ENCODE measurements around the gene MBD5.
A peak's percentile ranks its signal among the peaks of the same experiment; 100 is the strongest.
"Not testable (repeated sequence)": the region's sequence is repeated elsewhere in the genome, so short reads cannot be mapped to it uniquely, and the experiment has no call there.

MBD5 gene

DNA sequence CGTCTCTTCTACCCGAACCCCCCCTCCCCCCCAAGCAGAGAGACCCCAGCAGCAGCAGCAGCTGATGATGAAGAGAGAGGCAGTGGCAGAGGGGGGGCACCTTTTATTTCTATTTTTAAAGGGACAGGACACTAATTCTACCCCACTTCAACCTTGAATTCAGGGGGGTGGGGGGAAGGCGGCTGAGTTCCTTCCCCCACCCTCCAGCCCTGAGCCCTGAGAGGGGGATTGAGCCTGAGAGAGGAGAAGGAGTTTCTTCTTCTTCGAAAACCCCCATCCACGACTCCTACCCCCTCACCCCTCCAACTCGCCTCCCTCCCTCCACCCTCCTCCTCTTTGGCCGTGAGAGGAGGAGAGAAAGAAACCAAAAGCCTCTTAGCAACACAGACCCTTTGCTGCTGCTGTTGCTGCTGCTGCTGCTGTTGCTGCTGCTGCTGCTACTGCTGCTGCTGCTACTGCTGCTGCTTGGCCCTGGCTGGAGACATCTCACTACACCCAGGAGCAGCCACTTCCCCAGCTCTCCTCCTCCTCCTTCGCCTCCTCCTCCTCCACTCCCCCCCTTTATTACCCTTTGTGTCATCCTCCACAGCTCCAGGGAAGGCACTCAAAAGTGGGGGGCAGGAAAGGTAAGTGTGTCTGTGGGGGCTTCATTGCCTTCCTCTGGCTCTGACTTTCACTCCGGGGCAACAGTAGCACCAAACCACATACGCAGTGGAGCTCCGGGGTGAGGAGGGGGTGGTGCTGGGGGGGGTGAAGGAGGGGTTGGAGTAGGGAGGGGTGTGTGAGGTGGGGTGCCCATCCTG, at the start of gene MBD5:
Gene MBD5 (plus strand): TSS at position 33 of the 803 bp plus-strand sequence.
- Histone ChIP-seq H3K4me3 (ENCODE audit: low read length) (peak within 1 kb of the TSS; percentile 90), H3K27me3 (ENCODE audit: control insufficient read depth, insufficient read depth, low read length) (no peaks in the 10 kb centered on the region), H3K4me1 (ENCODE audit: control insufficient read depth, insufficient read depth, low read length) (peaks cover 7% of the 10 kb centered on the region), H3K9me3 (ENCODE audit: control insufficient read depth, low read length) (no peaks in the 10 kb centered on the region), H3K9ac (ENCODE audit: low read length) (peak within 1 kb of the TSS; percentile 97), H3K36me3 (ENCODE audit: control insufficient read depth, insufficient read depth, low read length) (no peaks in the 10 kb centered on the region)

GRCh38 chr2:147976102-147976501, 44.8 kb upstream of the MBD5 start:
- H3K9me3 ChIP-seq (ENCODE audit: control insufficient read depth, low read length), result no peaks in the 10 kb centered on the region
- no peak overlapping the region for H3K4me3 ChIP-seq (ENCODE audit: low read length)
- H3K36me3 ChIP-seq (ENCODE audit: control insufficient read depth, insufficient read depth, low read length), result no peaks in the 10 kb centered on the region
- H3K27me3 ChIP-seq (ENCODE audit: control insufficient read depth, insufficient read depth, low read length), result no peaks in the 10 kb centered on the region
- H3K4me1 ChIP-seq (ENCODE audit: control insufficient read depth, insufficient read depth, low read length), result no peaks in the 10 kb centered on the region
- H3K9ac ChIP-seq (ENCODE audit: low read length), result no peak overlapping the region

GRCh38 chr2:147977679-147978078, 43.2 kb upstream of the MBD5 start:
- H3K36me3 ChIP-seq (ENCODE audit: control insufficient read depth, insufficient read depth, low read length), result no peaks in the 10 kb centered on the region
- H3K9ac ChIP-seq (ENCODE audit: low read length), result no peak overlapping the region
- no peaks in the 10 kb centered on the region for H3K27me3 ChIP-seq (ENCODE audit: control insufficient read depth, insufficient read depth, low read length)
- no peak overlapping the region for H3K4me3 ChIP-seq (ENCODE audit: low read length)
- H3K9me3 ChIP-seq (ENCODE audit: control insufficient read depth, low read length), result no peaks in the 10 kb centered on the region
- H3K4me1 ChIP-seq (ENCODE audit: control insufficient read depth, insufficient read depth, low read length), result no peaks in the 10 kb centered on the region

DNA sequence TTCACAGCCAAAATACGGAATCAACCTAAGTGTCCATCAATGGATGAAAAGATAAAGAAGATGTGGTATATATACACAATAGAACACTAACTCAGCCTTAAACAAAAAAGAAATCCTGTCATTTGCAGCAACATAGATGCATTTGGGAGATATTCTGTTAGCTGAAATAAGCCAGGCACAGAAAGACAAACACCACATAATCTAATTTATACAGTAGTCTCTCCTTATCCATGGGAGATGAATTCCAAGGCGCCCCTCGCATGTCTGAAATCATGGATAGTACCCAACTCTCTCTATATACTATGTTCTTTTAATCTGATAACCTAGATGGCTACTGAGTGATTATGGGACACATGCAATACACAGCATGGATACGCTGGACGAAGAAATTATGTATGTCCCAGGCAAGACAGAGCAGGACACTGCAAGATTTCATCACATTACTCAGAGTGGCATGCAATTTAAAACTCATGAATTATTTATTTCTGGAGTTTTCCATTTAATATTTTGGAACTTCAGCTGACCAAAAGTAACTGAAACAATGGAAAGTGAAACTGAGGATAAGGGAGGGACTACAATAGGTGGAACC, 39.9 kb upstream of the MBD5 start:
- H3K9ac ChIP-seq (ENCODE audit: low read length), result no peak overlapping the region
- H3K27me3 ChIP-seq (ENCODE audit: control insufficient read depth, insufficient read depth, low read length), result no peaks in the 10 kb centered on the region
- H3K36me3 ChIP-seq (ENCODE audit: control insufficient read depth, insufficient read depth, low read length), result no peaks in the 10 kb centered on the region
- no peaks in the 10 kb centered on the region for H3K9me3 ChIP-seq (ENCODE audit: control insufficient read depth, low read length)
- no peaks in the 10 kb centered on the region for H3K4me1 ChIP-seq (ENCODE audit: control insufficient read depth, insufficient read depth, low read length)
- H3K4me3 ChIP-seq (ENCODE audit: low read length), result no peak overlapping the region

- Histone ChIP-seq H3K4me1 (ENCODE audit: control insufficient read depth, insufficient read depth, low read length) (no peaks in the 10 kb centered on the region), H3K27me3 (ENCODE audit: control insufficient read depth, insufficient read depth, low read length) (no peaks in the 10 kb centered on the region), H3K36me3 (ENCODE audit: control insufficient read depth, insufficient read depth, low read length) (no peaks in the 10 kb centered on the region), H3K4me3 (ENCODE audit: low read length) (no peak overlapping the region), H3K9me3 (ENCODE audit: control insufficient read depth, low read length) (no peaks in the 10 kb centered on the region), H3K9ac (ENCODE audit: low read length) (no peak overlapping the region)
These were observed 31.8 kb upstream of the MBD5 start for GRCh38 chr2:147989102-147989501.

DNA sequence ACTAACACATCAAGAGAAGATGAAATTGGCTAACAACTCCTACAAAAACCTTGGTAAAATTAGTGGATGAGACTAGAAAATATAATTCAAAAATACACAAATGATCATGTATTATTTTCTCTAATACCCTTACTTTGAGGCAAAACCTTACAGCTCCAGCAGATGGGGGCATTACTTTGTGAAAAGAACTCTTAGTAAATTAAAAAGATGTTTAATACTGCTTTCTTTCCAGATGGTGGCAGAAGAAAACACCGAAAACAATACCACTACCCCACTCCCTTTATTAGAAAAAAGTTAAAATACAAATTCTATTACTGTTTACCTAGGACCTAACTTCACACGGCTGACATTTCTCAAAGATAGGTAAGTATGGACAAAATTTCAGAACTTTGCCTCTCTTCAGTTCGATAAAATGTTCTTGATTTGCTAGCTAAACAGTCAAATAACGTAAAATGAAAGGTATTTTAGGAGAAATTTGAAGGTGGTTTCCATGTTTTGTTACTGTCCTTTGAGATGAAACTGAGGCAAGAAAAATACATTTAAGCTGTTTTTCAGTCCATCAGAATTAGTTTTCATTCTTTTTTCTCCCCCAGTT, 31.0 kb upstream of the MBD5 start:
- H3K36me3 ChIP-seq (ENCODE audit: control insufficient read depth, insufficient read depth, low read length), result no peaks in the 10 kb centered on the region
- no peaks in the 10 kb centered on the region for H3K9me3 ChIP-seq (ENCODE audit: control insufficient read depth, low read length)
- H3K4me1 ChIP-seq (ENCODE audit: control insufficient read depth, insufficient read depth, low read length), result no peaks in the 10 kb centered on the region
- H3K27me3 ChIP-seq (ENCODE audit: control insufficient read depth, insufficient read depth, low read length), result no peaks in the 10 kb centered on the region
- H3K9ac ChIP-seq (ENCODE audit: low read length), result no peak overlapping the region
- H3K4me3 ChIP-seq (ENCODE audit: low read length), result no peak overlapping the region

GRCh38 chr2:147994965-147995364, 25.9 kb upstream of the MBD5 start:
- H3K9me3 ChIP-seq (ENCODE audit: control insufficient read depth, low read length); H3K27me3 ChIP-seq (ENCODE audit: control insufficient read depth, insufficient read depth, low read length): not testable (repeated sequence)

DNA sequence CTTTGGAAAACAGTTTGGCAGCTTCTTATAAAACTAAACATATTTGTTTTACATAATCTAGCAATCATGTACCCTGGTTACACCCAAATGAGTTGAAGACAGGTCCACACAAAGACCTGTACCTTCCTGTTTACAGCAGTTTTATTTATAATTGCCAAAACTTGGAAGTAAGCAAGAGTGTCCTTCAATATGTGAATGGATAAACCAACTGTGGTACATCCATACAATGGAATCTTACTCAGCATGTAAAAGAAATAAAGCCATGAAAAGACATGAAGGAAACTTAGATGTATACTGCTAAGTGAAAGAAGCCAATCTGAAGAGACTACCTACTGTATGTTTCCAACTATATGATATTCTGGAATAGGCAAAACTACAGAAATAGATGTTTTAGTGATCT, 24.1 kb upstream of the MBD5 start:
- Histone ChIP-seq H3K9ac (ENCODE audit: low read length) (no peak overlapping the region), H3K36me3 (ENCODE audit: control insufficient read depth, insufficient read depth, low read length) (no peaks in the 10 kb centered on the region), H3K27me3 (ENCODE audit: control insufficient read depth, insufficient read depth, low read length) (no peaks in the 10 kb centered on the region), H3K9me3 (ENCODE audit: control insufficient read depth, low read length) (no peaks in the 10 kb centered on the region), H3K4me1 (ENCODE audit: control insufficient read depth, insufficient read depth, low read length) (no peaks in the 10 kb centered on the region), H3K4me3 (ENCODE audit: low read length) (no peak overlapping the region)

More at GRCh38 chr2:147994965-147995364, 25.9 kb upstream of the MBD5 start:
- H3K4me3 ChIP-seq (ENCODE audit: low read length); H3K9ac ChIP-seq (ENCODE audit: low read length); H3K4me1 ChIP-seq (ENCODE audit: control insufficient read depth, insufficient read depth, low read length); H3K36me3 ChIP-seq (ENCODE audit: control insufficient read depth, insufficient read depth, low read length): not testable (repeated sequence)

- Histone ChIP-seq H3K9me3 (ENCODE audit: control insufficient read depth, low read length) (no peaks in the 10 kb centered on the region), H3K9ac (ENCODE audit: low read length) (no peak overlapping the region), H3K27me3 (ENCODE audit: control insufficient read depth, insufficient read depth, low read length) (no peaks in the 10 kb centered on the region), H3K4me1 (ENCODE audit: control insufficient read depth, insufficient read depth, low read length) (no peaks in the 10 kb centered on the region), H3K4me3 (ENCODE audit: low read length) (no peak overlapping the region), H3K36me3 (ENCODE audit: control insufficient read depth, insufficient read depth, low read length) (no peaks in the 10 kb centered on the region)
These were observed 22.7 kb upstream of the MBD5 start for GRCh38 chr2:147998203-147998602.

GRCh38 chr2:147999126-147999525, 21.8 kb upstream of the MBD5 start:
- no peaks in the 10 kb centered on the region for H3K4me1 ChIP-seq (ENCODE audit: control insufficient read depth, insufficient read depth, low read length)
- H3K4me3 ChIP-seq (ENCODE audit: low read length), result no peak overlapping the region
- no peaks in the 10 kb centered on the region for H3K36me3 ChIP-seq (ENCODE audit: control insufficient read depth, insufficient read depth, low read length)
- H3K9ac ChIP-seq (ENCODE audit: low read length), result no peak overlapping the region
- H3K27me3 ChIP-seq (ENCODE audit: control insufficient read depth, insufficient read depth, low read length), result no peaks in the 10 kb centered on the region
- H3K9me3 ChIP-seq (ENCODE audit: control insufficient read depth, low read length), result no peaks in the 10 kb centered on the region

DNA sequence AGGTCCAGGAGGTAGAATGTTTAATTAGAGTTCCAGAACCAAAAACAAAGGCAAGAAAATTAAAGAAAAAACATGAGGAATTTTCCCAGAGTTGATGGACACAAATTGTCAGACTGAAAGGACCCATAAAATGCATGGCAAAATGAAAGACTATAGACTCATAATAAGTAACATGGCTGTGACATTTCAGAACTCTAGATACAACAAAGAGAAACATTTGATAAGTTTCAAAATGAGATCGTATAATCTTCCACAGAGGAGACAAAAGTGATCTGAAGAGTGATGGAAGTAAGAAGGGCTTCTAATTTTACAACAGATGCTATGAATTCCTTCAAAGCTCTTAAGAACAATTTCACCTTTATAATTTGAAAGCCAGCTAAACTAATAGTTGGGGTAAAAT, 20.8 kb upstream of the MBD5 start:
- H3K4me1 ChIP-seq (ENCODE audit: control insufficient read depth, insufficient read depth, low read length), result no peaks in the 10 kb centered on the region

GRCh38 chr2:148002420-148002819, 18.5 kb upstream of the MBD5 start:
- not testable (repeated sequence) for H3K4me3 ChIP-seq (ENCODE audit: low read length); H3K9me3 ChIP-seq (ENCODE audit: control insufficient read depth, low read length); H3K27me3 ChIP-seq (ENCODE audit: control insufficient read depth, insufficient read depth, low read length); H3K4me1 ChIP-seq (ENCODE audit: control insufficient read depth, insufficient read depth, low read length); H3K36me3 ChIP-seq (ENCODE audit: control insufficient read depth, insufficient read depth, low read length); H3K9ac ChIP-seq (ENCODE audit: low read length)

More for the DNA sequence above, 20.8 kb upstream of the MBD5 start:
- H3K9ac ChIP-seq (ENCODE audit: low read length), result no peak overlapping the region
- H3K9me3 ChIP-seq (ENCODE audit: control insufficient read depth, low read length), result no peaks in the 10 kb centered on the region
- no peaks in the 10 kb centered on the region for H3K36me3 ChIP-seq (ENCODE audit: control insufficient read depth, insufficient read depth, low read length)
- H3K27me3 ChIP-seq (ENCODE audit: control insufficient read depth, insufficient read depth, low read length), result no peaks in the 10 kb centered on the region
- no peak overlapping the region for H3K4me3 ChIP-seq (ENCODE audit: low read length)
